Measurements from ENCODE around the gene CHORDC1. TPM values are rescaled to one million over a fixed set of nuclear protein-coding genes. Genes with fewer than 3 reads are reported as not detected.

CHORDC1 gene
- polyA plus RNA-seq, 1 donor (not counting 4 experiments of a cell fraction or from before 2014, with no cell fraction given) = 50.7 TPM

Other genes with a start within 250 kb of the CHORDC1 start
- gene TRIM49C, start 191.9 kb downstream of the CHORDC1 start, polyA plus RNA-seq = not detected in 3 replicates
- not detected in 3 replicates for gene UBTFL1, start 137.1 kb downstream of the CHORDC1 start, polyA plus RNA-seq
- not detected in 3 replicates for gene NAALAD2, start 88.4 kb downstream of the CHORDC1 start, polyA plus RNA-seq